B cell (primary cell): Measurements from ENCODE around the gene TAF1B. TPM values are rescaled to one million over a fixed set of nuclear protein-coding genes. Genes with fewer than 3 reads are reported as not detected.

Experiments
- ATAC-seq: fragments of 200-7000 bp; cut with Tn5 transposase; one replicate; pipeline ENCODE4 v1.10.0; 2021; ENCODE audit warnings: low read depth, mild to moderate bottlenecking, moderate number of reproducible peaks, moderate library complexity
- CTCF ChIA-PET: fragments of 350-600 bp; sonication (Branson Sonifier 250); formaldehyde crosslinking; loops from one replicate; lab custom pipeline; 2021; ENCODE audit warnings: antibody characterized with exemption, inconsistent platforms; lab: Charles Lee
- POLR2A ChIA-PET: fragments of 350-600 bp; sonication (Branson Sonifier 250); formaldehyde crosslinking; loops from one replicate; lab custom pipeline; 2021; ENCODE audit warnings: antibody characterized with exemption; lab: Charles Lee
- DNase-seq: peaks from one replicate; pipeline ENCODE4 v3.0.0; 2013
- H2AFZ ChIP-seq: 2 replicates; pipeline ENCODE4 v1.6.1; 2012; ENCODE audit warnings: mild to moderate bottlenecking, low read depth, low read length; ENCODE audit not compliant: insufficient read depth, poor library complexity, severe bottlenecking
- H3K27ac ChIP-seq, 2 donors: 1 replicate in 1 of 2; 2 replicates in 1 of 2; pipeline ENCODE4 v1.5.1; 2012 to 2013; ENCODE audit warnings: low read length in 2 of 2, mild to moderate bottlenecking in 2 of 2, moderate library complexity in 1 of 2
- H3K27me3 ChIP-seq, 4 experiments: fragments of 200-600 bp in 1 of 4; sonication (generic) in 1 of 4; replicated peaks in 1 of 4; 1 replicate in 2 of 4; 2 replicates in 2 of 4; pipeline versions ENCODE4 v1.6.1 to v1.7.0; 2013 to 2016; ENCODE audit warnings: low read length in 3 of 4, mild to moderate bottlenecking in 2 of 4, mixed read lengths in 1 of 4, moderate library complexity in 1 of 4; ENCODE audit not compliant: insufficient read depth in 4 of 4, control insufficient read depth in 3 of 4; ENCODE audit errors: control extremely low read depth in 1 of 4
- H3K36me3 ChIP-seq, 2 experiments: replicated peaks in 1 of 2; 1 replicate in 1 of 2; 2 replicates in 1 of 2; pipeline versions ENCODE4 v1.6.1 to v1.7.1; 2013; ENCODE audit warnings: low read length in 1 of 2; ENCODE audit not compliant: insufficient read depth in 2 of 2, control insufficient read depth in 1 of 2; ENCODE audit errors: control extremely low read depth in 1 of 2, extremely low read depth in 1 of 2
- H3K4me1 ChIP-seq, 2 donors: fragments of 200-600 bp in 1 of 2; sonication (generic) in 1 of 2; 1 replicate in 1 of 2; 2 replicates in 1 of 2; pipeline versions ENCODE4 v1.5.1 to v1.6.1; 2013 to 2017; ENCODE audit warnings: low read length in 2 of 2; ENCODE audit not compliant: control insufficient read depth in 2 of 2, insufficient read depth in 2 of 2
- H3K4me2 ChIP-seq: replicated peaks from 2 replicates; pipeline ENCODE3; 2012; ENCODE audit warnings: mild to moderate bottlenecking, low read depth, low read length; ENCODE audit not compliant: poor library complexity, severe bottlenecking
- H3K4me3 ChIP-seq, 5 experiments: fragments of 200-600 bp in 1 of 5; sonication (generic) in 1 of 5; 1 replicate in 3 of 5; 2 replicates in 2 of 5; pipeline versions ENCODE4 v1.5.1 to v1.7.0; 2011 to 2016; ENCODE audit warnings: low read length in 4 of 5, mild to moderate bottlenecking in 4 of 5, low read depth in 2 of 5, control low read depth in 1 of 5, moderate library complexity in 1 of 5; ENCODE audit not compliant: insufficient read depth in 1 of 5; ENCODE audit errors: control extremely low read depth in 1 of 5, extremely low read depth in 1 of 5
- H3K79me2 ChIP-seq: fragments of 200-600 bp; sonication (generic); one replicate; pipeline ENCODE4 v1.6.0; 2016; ENCODE audit warnings: low read length; ENCODE audit not compliant: control insufficient read depth, insufficient read depth
- H3K9ac ChIP-seq: fragments of 200-600 bp; sonication (generic); 2 replicates; pipeline ENCODE4 v1.6.1; 2017; ENCODE audit warnings: mild to moderate bottlenecking, low read length, moderate library complexity
- H3K9me3 ChIP-seq, 3 donors: one replicate each; pipeline versions ENCODE4 v1.6.1 to v1.7.1; 2013; ENCODE audit warnings: low read length in 2 of 3; ENCODE audit not compliant: control insufficient read depth in 2 of 3, insufficient read depth in 1 of 3; ENCODE audit errors: control extremely low read depth in 1 of 3
- H4K20me1 ChIP-seq: 2 replicates; pipeline ENCODE4 v1.6.0; 2012; ENCODE audit warnings: mild to moderate bottlenecking, low read length; ENCODE audit not compliant: insufficient read depth, control insufficient read depth, poor library complexity, severe bottlenecking
- H3K27ac Mint-ChIP-seq: one replicate; pipeline ENCODE4 v1.8.0; 2021; ENCODE audit warnings: mixed read lengths
- H3K27me3 Mint-ChIP-seq: one replicate; pipeline ENCODE4 v1.8.0; 2021; ENCODE audit warnings: mixed read lengths
- H3K4me1 Mint-ChIP-seq: one replicate; pipeline ENCODE4 v1.8.0; 2021; ENCODE audit warnings: mixed read lengths
- H3K4me3 Mint-ChIP-seq: one replicate; pipeline ENCODE4 v1.8.0; 2021; ENCODE audit warnings: mixed read lengths
- H3K9me3 Mint-ChIP-seq: one replicate; pipeline ENCODE4 v1.8.0; 2022; ENCODE audit warnings: mixed read lengths; ENCODE audit not compliant: insufficient read depth
- CTCF ChIP-seq: fragments of 200-600 bp; IDR thresholded peaks from one replicate; pipeline ENCODE4 v1.8.0; 2022; ENCODE audit warnings: antibody characterized with exemption, mild to moderate bottlenecking
- EZH2 ChIP-seq: IDR thresholded peaks from 2 replicates; pipeline ENCODE4 v1.6.1; 2012; ENCODE audit warnings: borderline replicate concordance, low read depth, mild to moderate bottlenecking, moderate library complexity, low read length; ENCODE audit not compliant: insufficient read depth, poor library complexity, severe bottlenecking
- WGBS: methylation state at CpG from one replicate; pipeline ENCODE4 v1.1.5; 2013; ENCODE audit warnings: missing lambda C conversion rate; ENCODE audit not compliant: insufficient coverage; 5-methylcytosine and 5-hydroxymethylcytosine counted together
- intact Hi-C: fragments of 100-400 bp; cut with micrococcal nuclease; formaldehyde crosslinking; loops from one replicate; pipeline ENCODE4 v1.10.0; 2022
- polyA plus RNA-seq: library from polyadenylated mRNA; depleted of rRNA; stranded (reverse); fragments of >200 nt; gene quantifications from 2 replicates; pipeline ENCODE4 v1.2.3, GENCODE V29; 2012
- total RNA-seq, 2 donors: library from RNA; stranded (reverse); fragments of 120-200 nt in 1 of 2; gene quantifications; 1 replicate in 1 of 2; 2 replicates in 1 of 2; pipeline versions ENCODE4 v1.2.3 to v1.2.4, GENCODE V29; 2013 to 2022

TAF1B gene
- total and polyA plus RNA-seq, 2 donors (not counting 1 experiment from before 2014, with no cell fraction given), result 4.5 to 25.5 TPM

- Histone ChIP-seq H4K20me1 (no peaks in the 10 kb centered on the region), H3K4me2 (no peak overlapping the region), H2AFZ (no peak overlapping the region), H3K9ac (no peak overlapping the region), H3K27me3 (no peaks in the 10 kb centered on the region), H3K36me3 (no peaks in the 10 kb centered on the region), H3K27ac (no peak overlapping the region), H3K9me3 (no peaks in the 10 kb centered on the region), H3K79me2 (no peaks in the 10 kb centered on the region), H3K4me3 (no peak overlapping the region), H3K4me1 (peaks cover 8 to 11% of the 10 kb centered on the region in 2 donors)
- ChIA-PET CTCF (interaction anchor here (2.2 kb wide), 1 partner anchor 18 kb away, joined by 14 read pairs; no protein-coding TSS in a partner anchor), POLR2A (no interaction called here)
- WGBS, result no CpG with 5 or more reads among the region's 3 CpGs
- Mint-ChIP-seq H3K27ac (no peak overlapping the region), H3K27me3 (peaks cover 5% of the 10 kb centered on the region), H3K4me3 (no peak overlapping the region), H3K9me3 (no peaks in the 10 kb centered on the region), H3K4me1 (peaks cover 17% of the 10 kb centered on the region)
- TF ChIP-seq CTCF, result no peak
- TF ChIP-seq EZH2, result no peak
- DNase-seq, result no peak
- ATAC-seq, result no peak
- intact Hi-C loops, result loop anchor here (5.0 kb wide), 1 partner anchor 124 kb away; the partner anchor contains the start of gene TAF1B
Measured at GRCh38 chr2:9966491-9967022, 123.3 kb downstream of the TAF1B start.

GRCh38 chr2:9967053-9967775 is 123.9 kb downstream of the TAF1B start:
- Histone ChIP-seq H3K9me3 (no peaks in the 10 kb centered on the region), H3K36me3 (no peaks in the 10 kb centered on the region), H3K4me3 (no peak overlapping the region), H4K20me1 (no peaks in the 10 kb centered on the region), H3K4me1 (peaks cover 8 to 11% of the 10 kb centered on the region in 2 donors), H2AFZ (no peak overlapping the region), H3K79me2 (no peaks in the 10 kb centered on the region), H3K4me2 (no peak overlapping the region), H3K27ac (no peak overlapping the region), H3K9ac (no peak overlapping the region), H3K27me3 (peaks cover 0 to under 1% (median 0%) of the 10 kb centered on the region in 4 experiments)
- H3K27ac Mint-ChIP-seq, result peak overlapping the region; percentile 39
- DNase-seq, result peak; percentile 74
- intact Hi-C loops, result loop anchor here (5.0 kb wide), 1 partner anchor 125 kb away; the partner anchor contains the start of gene TAF1B
- H3K4me3 Mint-ChIP-seq, result no peak overlapping the region
- WGBS, result 78% methylated on average over 10 of the region's 11 CpGs
- ATAC-seq, result peak; percentile 96
- H3K9me3 Mint-ChIP-seq, result no peaks in the 10 kb centered on the region
- no peak for TF ChIP-seq CTCF
- TF ChIP-seq EZH2, result no peak
- CTCF ChIA-PET, result interaction anchor here (0.6 to 2.2 kb wide), 4 partner anchors 17 to 151 kb away, joined by 3 to 14 read pairs (median 5); no protein-coding TSS in a partner anchor
- H3K4me1 Mint-ChIP-seq, result peaks cover 17% of the 10 kb centered on the region
- POLR2A ChIA-PET, result no interaction called here
- no peaks in the 10 kb centered on the region for H3K27me3 Mint-ChIP-seq
